ENCODE data around the gene UPP1. TPM values are rescaled to one million over a fixed set of nuclear protein-coding genes. Genes with fewer than 3 reads are reported as not detected.

UPP1 gene
- total and polyA plus RNA-seq, 2 donors (not counting 1 experiment from before 2014, with no cell fraction given): 5.8 to 8.0 TPM

DNA sequence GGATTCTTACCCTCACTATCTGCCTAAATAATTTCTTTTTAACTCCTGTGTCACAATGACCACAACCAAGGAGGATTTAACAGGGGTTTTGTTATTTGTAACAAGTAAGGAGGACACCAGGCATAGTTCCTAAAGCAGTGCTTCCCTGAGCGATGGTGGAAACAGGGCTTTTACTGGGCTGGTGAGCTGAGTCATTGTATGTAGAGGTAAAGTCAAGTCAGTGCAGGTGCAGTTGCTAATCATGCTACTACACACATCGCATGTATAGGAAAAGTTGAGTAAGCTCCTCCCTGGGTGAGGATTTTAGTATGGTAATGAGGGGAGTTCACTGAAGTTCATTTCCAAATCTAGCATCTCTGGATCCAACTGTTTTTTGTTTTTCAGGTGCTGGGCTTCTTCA is 59.2 kb downstream of the UPP1 start:
- Mint-ChIP-seq H3K4me1 (no peaks in the 10 kb centered on the region), H3K27me3 (peaks cover 31% of the 10 kb centered on the region), H3K4me3 (no peak overlapping the region), H3K9me3 (ENCODE audit: insufficient read depth) (no peaks in the 10 kb centered on the region), H3K27ac (no peak overlapping the region)
- ChIA-PET CTCF (no interaction called here), POLR2A (no interaction called here)
- no peak overlapping the region for H3K4me2 ChIP-seq (replicated peaks; ENCODE audit: low read depth, low read length, poor library complexity, severe bottlenecking)
- H3K4me1 ChIP-seq (ENCODE audit: control insufficient read depth in 2 of 2, insufficient read depth in 2 of 2, low read length in 2 of 2): no peaks in the 10 kb centered on the region
- intact Hi-C loops (cut with micrococcal nuclease): no loop called here
- 60% methylated on average over 1 of the region's 2 CpGs for whole genome bisulfite sequencing (ENCODE audit: insufficient coverage)
- H2AFZ ChIP-seq (ENCODE audit: insufficient read depth, low read depth, low read length, poor library complexity, severe bottlenecking): no peak overlapping the region
- ATAC-seq (ENCODE audit: low read depth): no peak
- no peaks in the 10 kb centered on the region for H3K79me2 ChIP-seq (ENCODE audit: control insufficient read depth, insufficient read depth, low read length)
- H4K20me1 ChIP-seq (ENCODE audit: control insufficient read depth, insufficient read depth, low read length, poor library complexity, severe bottlenecking): no peaks in the 10 kb centered on the region
- TF ChIP-seq EZH2 (IDR thresholded peaks at IDR 0.05; ENCODE audit: borderline replicate concordance, insufficient read depth, low read depth, low read length, poor library complexity, severe bottlenecking): no peak
- TF ChIP-seq, protein P1, sequence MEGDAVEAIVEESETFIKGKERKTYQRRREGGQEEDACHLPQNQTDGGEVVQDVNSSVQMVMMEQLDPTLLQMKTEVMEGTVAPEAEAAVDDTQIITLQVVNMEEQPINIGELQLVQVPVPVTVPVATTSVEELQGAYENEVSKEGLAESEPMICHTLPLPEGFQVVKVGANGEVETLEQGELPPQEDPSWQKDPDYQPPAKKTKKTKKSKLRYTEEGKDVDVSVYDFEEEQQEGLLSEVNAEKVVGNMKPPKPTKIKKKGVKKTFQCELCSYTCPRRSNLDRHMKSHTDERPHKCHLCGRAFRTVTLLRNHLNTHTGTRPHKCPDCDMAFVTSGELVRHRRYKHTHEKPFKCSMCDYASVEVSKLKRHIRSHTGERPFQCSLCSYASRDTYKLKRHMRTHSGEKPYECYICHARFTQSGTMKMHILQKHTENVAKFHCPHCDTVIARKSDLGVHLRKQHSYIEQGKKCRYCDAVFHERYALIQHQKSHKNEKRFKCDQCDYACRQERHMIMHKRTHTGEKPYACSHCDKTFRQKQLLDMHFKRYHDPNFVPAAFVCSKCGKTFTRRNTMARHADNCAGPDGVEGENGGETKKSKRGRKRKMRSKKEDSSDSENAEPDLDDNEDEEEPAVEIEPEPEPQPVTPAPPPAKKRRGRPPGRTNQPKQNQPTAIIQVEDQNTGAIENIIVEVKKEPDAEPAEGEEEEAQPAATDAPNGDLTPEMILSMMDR (IDR thresholded peaks at IDR 0.05): no peak
- no peaks in the 10 kb centered on the region for H3K36me3 ChIP-seq (replicated peaks in 1 of 2; ENCODE audit: control extremely low read depth in 1 of 2, control insufficient read depth in 1 of 2, extremely low read depth in 1 of 2, insufficient read depth in 2 of 2, low read length in 1 of 2)
- no peak for DNase-seq
- no peaks in the 10 kb centered on the region for H3K9me3 ChIP-seq (ENCODE audit: control extremely low read depth in 1 of 3, control insufficient read depth in 2 of 3, insufficient read depth in 1 of 3, low read length in 2 of 3)
- no peak overlapping the region for H3K9ac ChIP-seq (ENCODE audit: low read length)
- H3K27me3 ChIP-seq (replicated peaks in 1 of 4; ENCODE audit: control extremely low read depth in 1 of 4, control insufficient read depth in 3 of 4, insufficient read depth in 4 of 4, low read length in 3 of 4): no peaks in the 10 kb centered on the region
- no peak overlapping the region for H3K27ac ChIP-seq (ENCODE audit: low read length in 2 of 2)
- no peak overlapping the region for H3K4me3 ChIP-seq (ENCODE audit: control extremely low read depth in 1 of 5, extremely low read depth in 1 of 5, insufficient read depth in 1 of 5, low read depth in 2 of 5, low read length in 4 of 5)

DNA sequence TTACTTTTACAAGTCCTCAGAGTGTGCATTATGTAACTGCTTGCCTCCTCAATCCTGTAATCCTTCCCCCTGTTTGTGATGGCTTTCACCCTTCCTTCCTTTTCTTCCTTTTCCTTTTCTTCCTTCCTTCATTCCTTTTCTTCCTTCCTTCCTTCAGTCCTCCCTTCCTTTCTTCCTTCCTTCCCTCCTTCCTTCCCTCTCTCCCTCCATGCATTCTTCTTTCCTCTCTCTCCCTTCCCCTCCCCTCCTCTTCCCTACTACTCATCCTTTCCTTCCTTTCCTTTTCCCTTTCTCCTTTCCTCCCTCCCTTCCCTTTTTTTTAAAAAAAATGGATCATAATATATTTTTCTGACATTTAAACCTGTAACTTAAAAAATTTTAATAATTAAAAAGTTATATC is 60.0 kb downstream of the UPP1 start:
- Histone ChIP-seq H3K4me1 (ENCODE audit: control insufficient read depth in 2 of 2, insufficient read depth in 2 of 2, low read length in 2 of 2) (no peaks in the 10 kb centered on the region), H3K79me2 (ENCODE audit: control insufficient read depth, insufficient read depth, low read length) (no peaks in the 10 kb centered on the region), H4K20me1 (ENCODE audit: control insufficient read depth, insufficient read depth, low read length, poor library complexity, severe bottlenecking) (no peaks in the 10 kb centered on the region), H3K4me3 (ENCODE audit: control extremely low read depth in 1 of 5, extremely low read depth in 1 of 5, insufficient read depth in 1 of 5, low read depth in 2 of 5, low read length in 4 of 5) (no peak overlapping the region), H2AFZ (ENCODE audit: insufficient read depth, low read depth, low read length, poor library complexity, severe bottlenecking) (no peak overlapping the region), H3K4me2 (replicated peaks; ENCODE audit: low read depth, low read length, poor library complexity, severe bottlenecking) (no peak overlapping the region), H3K27ac (ENCODE audit: low read length in 2 of 2) (no peak overlapping the region), H3K9ac (ENCODE audit: low read length) (no peak overlapping the region), H3K9me3 (ENCODE audit: control extremely low read depth in 1 of 3, control insufficient read depth in 2 of 3, insufficient read depth in 1 of 3, low read length in 2 of 3) (no peaks in the 10 kb centered on the region), H3K27me3 (replicated peaks in 1 of 4; ENCODE audit: control extremely low read depth in 1 of 4, control insufficient read depth in 3 of 4, insufficient read depth in 4 of 4, low read length in 3 of 4) (no peaks in the 10 kb centered on the region), H3K36me3 (replicated peaks in 1 of 2; ENCODE audit: control extremely low read depth in 1 of 2, control insufficient read depth in 1 of 2, extremely low read depth in 1 of 2, insufficient read depth in 2 of 2, low read length in 1 of 2) (no peaks in the 10 kb centered on the region)
- CTCF ChIA-PET: no interaction called here
- no peaks in the 10 kb centered on the region for H3K4me1 Mint-ChIP-seq
- no peak for DNase-seq
- no peaks in the 10 kb centered on the region for H3K9me3 Mint-ChIP-seq (ENCODE audit: insufficient read depth)
- POLR2A ChIA-PET: no interaction called here
- intact Hi-C loops (cut with micrococcal nuclease): no loop called here
- TF ChIP-seq, protein P1 (IDR thresholded peaks at IDR 0.05): no peak
- no peak for TF ChIP-seq EZH2 (IDR thresholded peaks at IDR 0.05; ENCODE audit: borderline replicate concordance, insufficient read depth, low read depth, low read length, poor library complexity, severe bottlenecking)
- no peak for ATAC-seq (ENCODE audit: low read depth)
- no peak overlapping the region for H3K4me3 Mint-ChIP-seq
- H3K27ac Mint-ChIP-seq: no peak overlapping the region
- H3K27me3 Mint-ChIP-seq: peaks cover 28% of the 10 kb centered on the region

Measured in B cell (primary cell).